Measurements from ENCODE around the gene NEU3.
"Not testable (repeated sequence)": the region's sequence is repeated elsewhere in the genome, so short reads cannot be mapped to it uniquely, and the experiment has no call there.

NEU3 gene

GRCh38 chr11:74988541-74989259, at the start of gene NEU3:
TSS of gene NEU3 (plus strand) at chr11:74988933. CDS start at chr11:74989061, 128 bp downstream.
- peak; percentile 94 for DNase-seq

GRCh38 chr11:74941492-74941891, 47.2 kb upstream of the NEU3 start:
- DNase-seq, result no peak

GRCh38 chr11:74942073-74942759, 46.5 kb upstream of the NEU3 start:
- no peak for DNase-seq

- DNase-seq, result no peak
Observed at GRCh38 chr11:74948546-74948897, 40.2 kb upstream of the NEU3 start.

GRCh38 chr11:74948898-74949752, 39.6 kb upstream of the NEU3 start, which contains the start of the genes SPCS2 and XRRA1:
TSS of gene SPCS2 (plus strand) at chr11:74949266. CDS start at chr11:74949286, 20 bp downstream.
TSS of gene XRRA1 (minus strand) at chr11:74949091. CDS start at chr11:74940878, 8,213 bp downstream.
- DNase-seq, result peak; percentile 100

- no peak for DNase-seq
Observed at GRCh38 chr11:74949753-74950137, 39.0 kb upstream of the NEU3 start.

GRCh38 chr11:74950374-74950969, 38.3 kb upstream of the NEU3 start:
- no peak for DNase-seq

GRCh38 chr11:74951226-74951625, 37.5 kb upstream of the NEU3 start:
- DNase-seq, result no peak

- no peak for DNase-seq
Observed at GRCh38 chr11:74952752-74953151, 36.0 kb upstream of the NEU3 start.

GRCh38 chr11:74953451-74953850, 35.3 kb upstream of the NEU3 start:
- DNase-seq, result no peak

GRCh38 chr11:74954199-74954598, 34.5 kb upstream of the NEU3 start:
- DNase-seq, result no peak

GRCh38 chr11:74956397-74957015, 32.2 kb upstream of the NEU3 start:
- no peak for DNase-seq

- DNase-seq, result no peak
Observed at GRCh38 chr11:74957937-74958629, 30.6 kb upstream of the NEU3 start.

GRCh38 chr11:74960128-74960527, 28.6 kb upstream of the NEU3 start:
- not testable (repeated sequence) for DNase-seq

- DNase-seq, result no peak
Observed at GRCh38 chr11:74966651-74967050, 22.1 kb upstream of the NEU3 start.

GRCh38 chr11:74970852-74971395, 17.8 kb upstream of the NEU3 start:
- DNase-seq, result no peak

- no peak for DNase-seq
Observed at GRCh38 chr11:74971424-74971823, 17.3 kb upstream of the NEU3 start.

- no peak for DNase-seq
Observed at GRCh38 chr11:74978041-74978440, 10.7 kb upstream of the NEU3 start.

GRCh38 chr11:74980634-74981033, 8.1 kb upstream of the NEU3 start:
- no peak for DNase-seq

- DNase-seq, result no peak
Observed at GRCh38 chr11:74981888-74982287, 6.8 kb upstream of the NEU3 start.

GRCh38 chr11:74984070-74984469, 4.7 kb upstream of the NEU3 start:
- no peak for DNase-seq

GRCh38 chr11:74984730-74985129, 4.0 kb upstream of the NEU3 start:
- DNase-seq, result no peak

All from activated effector memory CD4-positive, alpha-beta T cell treated with anti-CD3 and anti-CD28 coated beads, Interleukin-2, amount 50 U/mL, for 16 hours (primary cell).